HepG2 (cell line): ENCODE data around the gene EFNA2. TPM values are rescaled to one million over a fixed set of nuclear protein-coding genes. Genes with fewer than 3 reads are reported as not detected.

Experiments
- ATF1 ChIP-seq: IDR thresholded peaks from 2 replicates; pipeline ENCODE4 v1.6.1; 2016; ENCODE audit warnings: mild to moderate bottlenecking, control low read depth
- HCFC1 ChIP-seq: fragments of 150-350 bp; IDR thresholded peaks from 2 replicates; pipeline ENCODE4 v1.6.1; 2014; ENCODE audit warnings: low read depth, low read length
- HNF4A ChIP-seq: sonication (generic); formaldehyde crosslinking; IDR thresholded peaks from 2 replicates; pipeline ENCODE4 v1.4.0; 2020; ENCODE audit warnings: missing genetic modification reagents
- KMT2A ChIP-seq: sonication (generic); formaldehyde crosslinking; IDR thresholded peaks from 2 replicates; pipeline ENCODE4 v1.4.0; 2020; ENCODE audit warnings: missing genetic modification reagents
- SP4 ChIP-seq: sonication (generic); formaldehyde crosslinking; IDR thresholded peaks from 2 replicates; pipeline ENCODE4 v1.8.1; 2023; ENCODE audit warnings: mild to moderate bottlenecking, missing genetic modification reagents
- TEAD3 ChIP-seq: optimal IDR thresholded peaks from 2 replicates; pipeline ENCODE3; 2016; ENCODE audit warnings: borderline replicate concordance
- ZFX ChIP-seq: sonication (generic); formaldehyde crosslinking; IDR thresholded peaks from 2 replicates; pipeline ENCODE4 v1.4.0; 2020; ENCODE audit warnings: mild to moderate bottlenecking, low read depth, missing genetic modification reagents, moderate library complexity
- ZNF138 ChIP-seq: sonication (generic); formaldehyde crosslinking; IDR thresholded peaks from 2 replicates; pipeline ENCODE4 v1.5.0; 2020; ENCODE audit warnings: mild to moderate bottlenecking, low read depth, missing genetic modification reagents
- ZNF337 ChIP-seq: sonication (generic); formaldehyde crosslinking; IDR thresholded peaks from 2 replicates; pipeline ENCODE4 v1.5.1; 2020; ENCODE audit warnings: missing genetic modification reagents, low read depth, mild to moderate bottlenecking, borderline replicate concordance
- polyA plus RNA-seq, 8 experiments: library from polyadenylated mRNA; depleted of rRNA in 3 of 8; stranded (reverse) in 7 of 8; unstranded in 1 of 8; fragments of >200 nt; fragmentation: Illumina TruSeq in 4 of 8; extraction: Trizol in 4 of 8; gene quantifications; 2 replicates each; pipeline versions ENCODE4 v1.2.1 to v1.2.3, GENCODE V29; 2011 to 2016; ENCODE audit warnings: low read depth in 4 of 8, missing spikeins in 1 of 8, mixed read lengths in 1 of 8; ENCODE audit not compliant: insufficient read depth in 1 of 8
- total RNA-seq, 5 experiments: library from RNA; depleted of rRNA; stranded (reverse); fragments of >200 nt; fragmentation: Illumina TruSeq; extraction: Trizol; gene quantifications; 2 replicates each; pipeline ENCODE4 v1.2.3, GENCODE V29; 2016; ENCODE audit warnings: low read depth in 1 of 5
- TF ChIP-seq, protein P1 (sequence below): IDR thresholded peaks from 2 replicates; pipeline ENCODE4 v1.6.1; 2018; ENCODE audit warnings: missing genetic modification reagents, mild to moderate bottlenecking, missing compliant biosample characterization
- TF ChIP-seq, protein P2 (sequence below): sonication (generic); formaldehyde crosslinking; IDR thresholded peaks from 2 replicates; pipeline ENCODE4 v1.5.0; 2020; ENCODE audit warnings: mild to moderate bottlenecking, missing genetic modification reagents
- TF ChIP-seq, protein P3 (sequence below): sonication (generic); formaldehyde crosslinking; IDR thresholded peaks from 2 replicates; pipeline ENCODE4 v1.4.0; 2020; ENCODE audit warnings: missing genetic modification reagents
- TF ChIP-seq, protein P4 (sequence below): sonication (generic); formaldehyde crosslinking; IDR thresholded peaks from 2 replicates; pipeline ENCODE4 v1.4.0; 2020; ENCODE audit warnings: missing genetic modification reagents
- TF ChIP-seq, protein P5 (sequence below): sonication (generic); formaldehyde crosslinking; IDR thresholded peaks from 2 replicates; pipeline ENCODE4 v1.8.0; 2022; ENCODE audit warnings: missing genetic modification reagents, mild to moderate bottlenecking, borderline replicate concordance

EFNA2 gene
- total and polyA plus RNA-seq, 2 of the 13 experiments (the other 11 are each of a cell fraction or from before 2014, with no cell fraction given) = 6.0 to 9.9 TPM

DNA sequence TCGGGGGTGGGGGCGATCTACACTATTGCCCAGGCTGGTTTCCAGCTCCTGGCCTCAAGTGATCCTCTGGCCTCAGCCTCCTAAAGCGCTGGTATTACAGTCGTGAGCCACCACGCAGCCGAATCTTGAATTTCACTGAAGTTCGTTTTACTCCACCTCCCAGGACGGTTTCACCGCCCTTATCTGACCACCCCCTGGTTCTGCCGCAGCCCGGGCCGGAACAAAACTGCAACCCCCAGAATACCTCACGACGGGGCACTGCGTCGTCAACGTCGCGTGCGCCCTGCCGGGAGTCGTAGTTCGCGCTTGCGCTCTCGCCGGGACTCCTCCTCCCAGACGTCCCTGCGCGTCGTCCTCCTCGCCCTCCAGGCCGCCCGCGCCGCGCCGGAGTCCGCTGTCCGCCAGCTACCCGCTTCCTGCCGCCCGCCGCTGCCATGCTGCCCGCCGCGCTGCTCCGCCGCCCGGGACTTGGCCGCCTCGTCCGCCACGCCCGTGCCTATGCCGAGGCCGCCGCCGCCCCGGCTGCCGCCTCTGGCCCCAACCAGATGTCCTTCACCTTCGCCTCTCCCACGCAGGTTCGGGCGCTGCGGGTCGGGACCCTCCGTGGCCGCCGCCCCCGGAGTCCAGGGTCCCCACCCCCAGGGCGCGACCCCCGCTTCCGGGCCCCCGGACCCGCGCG lies 44.1 kb upstream of the EFNA2 start, which contains the start of gene ATP5F1D (continued):
- peak; percentile 95 for TF ChIP-seq HCFC1
- TF ChIP-seq SP4 (CRISPR knock-in tag) = peak; percentile 41; the same call in 1 of the 2 replicates
- peak; percentile 71 for TF ChIP-seq TEAD3 (CRISPR knock-in tag)
- TF ChIP-seq, protein P1, sequence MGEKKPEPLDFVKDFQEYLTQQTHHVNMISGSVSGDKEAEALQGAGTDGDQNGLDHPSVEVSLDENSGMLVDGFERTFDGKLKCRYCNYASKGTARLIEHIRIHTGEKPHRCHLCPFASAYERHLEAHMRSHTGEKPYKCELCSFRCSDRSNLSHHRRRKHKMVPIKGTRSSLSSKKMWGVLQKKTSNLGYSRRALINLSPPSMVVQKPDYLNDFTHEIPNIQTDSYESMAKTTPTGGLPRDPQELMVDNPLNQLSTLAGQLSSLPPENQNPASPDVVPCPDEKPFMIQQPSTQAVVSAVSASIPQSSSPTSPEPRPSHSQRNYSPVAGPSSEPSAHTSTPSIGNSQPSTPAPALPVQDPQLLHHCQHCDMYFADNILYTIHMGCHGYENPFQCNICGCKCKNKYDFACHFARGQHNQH (CRISPR knock-in tag) = peak; percentile 26
- TF ChIP-seq, protein P2, sequence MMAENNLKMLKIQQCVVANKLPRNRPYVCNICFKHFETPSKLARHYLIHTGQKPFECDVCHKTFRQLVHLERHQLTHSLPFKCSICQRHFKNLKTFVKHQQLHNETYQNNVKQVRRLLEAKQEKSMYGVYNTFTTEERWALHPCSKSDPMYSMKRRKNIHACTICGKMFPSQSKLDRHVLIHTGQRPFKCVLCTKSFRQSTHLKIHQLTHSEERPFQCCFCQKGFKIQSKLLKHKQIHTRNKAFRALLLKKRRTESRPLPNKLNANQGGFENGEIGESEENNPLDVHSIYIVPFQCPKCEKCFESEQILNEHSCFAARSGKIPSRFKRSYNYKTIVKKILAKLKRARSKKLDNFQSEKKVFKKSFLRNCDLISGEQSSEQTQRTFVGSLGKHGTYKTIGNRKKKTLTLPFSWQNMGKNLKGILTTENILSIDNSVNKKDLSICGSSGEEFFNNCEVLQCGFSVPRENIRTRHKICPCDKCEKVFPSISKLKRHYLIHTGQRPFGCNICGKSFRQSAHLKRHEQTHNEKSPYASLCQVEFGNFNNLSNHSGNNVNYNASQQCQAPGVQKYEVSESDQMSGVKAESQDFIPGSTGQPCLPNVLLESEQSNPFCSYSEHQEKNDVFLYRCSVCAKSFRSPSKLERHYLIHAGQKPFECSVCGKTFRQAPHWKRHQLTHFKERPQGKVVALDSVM (CRISPR knock-in tag) = peak; percentile 76
- no peak; the same call in 1 of the 2 replicates for TF ChIP-seq KMT2A (CRISPR knock-in tag)
- peak; percentile 8; the same call in 1 of the 2 replicates for TF ChIP-seq ZNF337 (CRISPR knock-in tag)
- 0 out of 2 replicates have a peak, but pooled peaks have one; percentile 56 for TF ChIP-seq ZNF138 (CRISPR knock-in tag)
- TF ChIP-seq, protein P3, sequence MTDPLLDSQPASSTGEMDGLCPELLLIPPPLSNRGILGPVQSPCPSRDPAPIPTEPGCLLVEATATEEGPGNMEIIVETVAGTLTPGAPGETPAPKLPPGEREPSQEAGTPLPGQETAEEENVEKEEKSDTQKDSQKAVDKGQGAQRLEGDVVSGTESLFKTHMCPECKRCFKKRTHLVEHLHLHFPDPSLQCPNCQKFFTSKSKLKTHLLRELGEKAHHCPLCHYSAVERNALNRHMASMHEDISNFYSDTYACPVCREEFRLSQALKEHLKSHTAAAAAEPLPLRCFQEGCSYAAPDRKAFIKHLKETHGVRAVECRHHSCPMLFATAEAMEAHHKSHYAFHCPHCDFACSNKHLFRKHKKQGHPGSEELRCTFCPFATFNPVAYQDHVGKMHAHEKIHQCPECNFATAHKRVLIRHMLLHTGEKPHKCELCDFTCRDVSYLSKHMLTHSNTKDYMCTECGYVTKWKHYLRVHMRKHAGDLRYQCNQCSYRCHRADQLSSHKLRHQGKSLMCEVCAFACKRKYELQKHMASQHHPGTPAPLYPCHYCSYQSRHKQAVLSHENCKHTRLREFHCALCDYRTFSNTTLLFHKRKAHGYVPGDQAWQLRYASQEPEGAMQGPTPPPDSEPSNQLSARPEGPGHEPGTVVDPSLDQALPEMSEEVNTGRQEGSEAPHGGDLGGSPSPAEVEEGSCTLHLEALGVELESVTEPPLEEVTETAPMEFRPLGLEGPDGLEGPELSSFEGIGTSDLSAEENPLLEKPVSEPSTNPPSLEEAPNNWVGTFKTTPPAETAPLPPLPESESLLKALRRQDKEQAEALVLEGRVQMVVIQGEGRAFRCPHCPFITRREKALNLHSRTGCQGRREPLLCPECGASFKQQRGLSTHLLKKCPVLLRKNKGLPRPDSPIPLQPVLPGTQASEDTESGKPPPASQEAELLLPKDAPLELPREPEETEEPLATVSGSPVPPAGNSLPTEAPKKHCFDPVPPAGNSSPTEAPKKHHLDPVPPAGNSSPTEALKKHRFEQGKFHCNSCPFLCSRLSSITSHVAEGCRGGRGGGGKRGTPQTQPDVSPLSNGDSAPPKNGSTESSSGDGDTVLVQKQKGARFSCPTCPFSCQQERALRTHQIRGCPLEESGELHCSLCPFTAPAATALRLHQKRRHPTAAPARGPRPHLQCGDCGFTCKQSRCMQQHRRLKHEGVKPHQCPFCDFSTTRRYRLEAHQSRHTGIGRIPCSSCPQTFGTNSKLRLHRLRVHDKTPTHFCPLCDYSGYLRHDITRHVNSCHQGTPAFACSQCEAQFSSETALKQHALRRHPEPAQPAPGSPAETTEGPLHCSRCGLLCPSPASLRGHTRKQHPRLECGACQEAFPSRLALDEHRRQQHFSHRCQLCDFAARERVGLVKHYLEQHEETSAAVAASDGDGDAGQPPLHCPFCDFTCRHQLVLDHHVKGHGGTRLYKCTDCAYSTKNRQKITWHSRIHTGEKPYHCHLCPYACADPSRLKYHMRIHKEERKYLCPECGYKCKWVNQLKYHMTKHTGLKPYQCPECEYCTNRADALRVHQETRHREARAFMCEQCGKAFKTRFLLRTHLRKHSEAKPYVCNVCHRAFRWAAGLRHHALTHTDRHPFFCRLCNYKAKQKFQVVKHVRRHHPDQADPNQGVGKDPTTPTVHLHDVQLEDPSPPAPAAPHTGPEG = 0 out of 2 replicates have a peak, but pooled peaks have one; percentile 55
- TF ChIP-seq ATF1 (CRISPR knock-in tag) = peak; percentile 89
- TF ChIP-seq, protein P4, sequence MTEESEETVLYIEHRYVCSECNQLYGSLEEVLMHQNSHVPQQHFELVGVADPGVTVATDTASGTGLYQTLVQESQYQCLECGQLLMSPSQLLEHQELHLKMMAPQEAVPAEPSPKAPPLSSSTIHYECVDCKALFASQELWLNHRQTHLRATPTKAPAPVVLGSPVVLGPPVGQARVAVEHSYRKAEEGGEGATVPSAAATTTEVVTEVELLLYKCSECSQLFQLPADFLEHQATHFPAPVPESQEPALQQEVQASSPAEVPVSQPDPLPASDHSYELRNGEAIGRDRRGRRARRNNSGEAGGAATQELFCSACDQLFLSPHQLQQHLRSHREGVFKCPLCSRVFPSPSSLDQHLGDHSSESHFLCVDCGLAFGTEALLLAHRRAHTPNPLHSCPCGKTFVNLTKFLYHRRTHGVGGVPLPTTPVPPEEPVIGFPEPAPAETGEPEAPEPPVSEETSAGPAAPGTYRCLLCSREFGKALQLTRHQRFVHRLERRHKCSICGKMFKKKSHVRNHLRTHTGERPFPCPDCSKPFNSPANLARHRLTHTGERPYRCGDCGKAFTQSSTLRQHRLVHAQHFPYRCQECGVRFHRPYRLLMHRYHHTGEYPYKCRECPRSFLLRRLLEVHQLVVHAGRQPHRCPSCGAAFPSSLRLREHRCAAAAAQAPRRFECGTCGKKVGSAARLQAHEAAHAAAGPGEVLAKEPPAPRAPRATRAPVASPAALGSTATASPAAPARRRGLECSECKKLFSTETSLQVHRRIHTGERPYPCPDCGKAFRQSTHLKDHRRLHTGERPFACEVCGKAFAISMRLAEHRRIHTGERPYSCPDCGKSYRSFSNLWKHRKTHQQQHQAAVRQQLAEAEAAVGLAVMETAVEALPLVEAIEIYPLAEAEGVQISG = peak; percentile 95
- TF ChIP-seq ZFX (CRISPR knock-in tag) = peak; percentile 73
- peak; percentile 22; the same call in 1 of the 2 replicates for TF ChIP-seq HNF4A (CRISPR knock-in tag)
- TF ChIP-seq, protein P5, sequence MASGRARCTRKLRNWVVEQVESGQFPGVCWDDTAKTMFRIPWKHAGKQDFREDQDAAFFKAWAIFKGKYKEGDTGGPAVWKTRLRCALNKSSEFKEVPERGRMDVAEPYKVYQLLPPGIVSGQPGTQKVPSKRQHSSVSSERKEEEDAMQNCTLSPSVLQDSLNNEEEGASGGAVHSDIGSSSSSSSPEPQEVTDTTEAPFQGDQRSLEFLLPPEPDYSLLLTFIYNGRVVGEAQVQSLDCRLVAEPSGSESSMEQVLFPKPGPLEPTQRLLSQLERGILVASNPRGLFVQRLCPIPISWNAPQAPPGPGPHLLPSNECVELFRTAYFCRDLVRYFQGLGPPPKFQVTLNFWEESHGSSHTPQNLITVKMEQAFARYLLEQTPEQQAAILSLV (CRISPR knock-in tag) = peak; percentile 52; the same call in 1 of the 2 replicates
